Occipital lobe (tissue), 2 donors: ENCODE measurements around the gene PRR30. TPM values are rescaled to one million over a fixed set of nuclear protein-coding genes. Genes with fewer than 3 reads are reported as not detected.

ENCODE experiments used
- DNase-seq: peaks from one replicate; lab custom pipeline; 2025; lab: John Stamatoyannopoulos, UW
- total RNA-seq: library from RNA; depleted of rRNA; stranded (reverse); fragments of >200 nt; gene quantifications from one replicate; pipeline ENCODE4 v1.2.3, GENCODE V29; 2014

The PRR30 gene
- total RNA-seq, 1 donor from 2014 or later: not detected

DNA sequence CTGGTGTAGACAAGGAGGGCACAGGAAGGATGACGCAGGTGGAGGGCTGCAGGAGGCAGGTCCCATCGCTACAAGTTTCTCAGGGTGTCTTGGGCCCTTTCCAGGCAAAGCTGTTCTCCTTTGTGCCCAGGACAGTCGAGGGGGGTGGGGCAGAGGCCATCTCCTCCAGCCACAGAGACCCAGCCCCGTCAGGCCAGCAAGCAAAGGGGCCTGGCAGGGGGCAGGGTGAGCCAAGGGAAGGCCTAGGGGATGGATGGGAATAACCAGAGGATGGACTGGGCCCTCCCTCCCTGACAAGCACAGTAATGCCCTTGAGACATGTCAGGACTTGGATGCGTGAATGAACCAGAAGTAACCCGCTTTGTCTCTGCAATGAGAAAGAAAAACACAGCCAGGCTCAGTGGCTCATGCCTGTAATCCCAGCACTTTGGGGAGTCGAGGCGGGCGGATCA, 15.9 kb upstream of the PRR30 start:
- DNase-seq: no peak

GRCh38 chr2:27154488-27154887, 15.3 kb upstream of the PRR30 start:
- no peak for DNase-seq

GRCh38 chr2:27152796-27153464, 13.7 kb upstream of the PRR30 start:
- no peak for DNase-seq

DNA sequence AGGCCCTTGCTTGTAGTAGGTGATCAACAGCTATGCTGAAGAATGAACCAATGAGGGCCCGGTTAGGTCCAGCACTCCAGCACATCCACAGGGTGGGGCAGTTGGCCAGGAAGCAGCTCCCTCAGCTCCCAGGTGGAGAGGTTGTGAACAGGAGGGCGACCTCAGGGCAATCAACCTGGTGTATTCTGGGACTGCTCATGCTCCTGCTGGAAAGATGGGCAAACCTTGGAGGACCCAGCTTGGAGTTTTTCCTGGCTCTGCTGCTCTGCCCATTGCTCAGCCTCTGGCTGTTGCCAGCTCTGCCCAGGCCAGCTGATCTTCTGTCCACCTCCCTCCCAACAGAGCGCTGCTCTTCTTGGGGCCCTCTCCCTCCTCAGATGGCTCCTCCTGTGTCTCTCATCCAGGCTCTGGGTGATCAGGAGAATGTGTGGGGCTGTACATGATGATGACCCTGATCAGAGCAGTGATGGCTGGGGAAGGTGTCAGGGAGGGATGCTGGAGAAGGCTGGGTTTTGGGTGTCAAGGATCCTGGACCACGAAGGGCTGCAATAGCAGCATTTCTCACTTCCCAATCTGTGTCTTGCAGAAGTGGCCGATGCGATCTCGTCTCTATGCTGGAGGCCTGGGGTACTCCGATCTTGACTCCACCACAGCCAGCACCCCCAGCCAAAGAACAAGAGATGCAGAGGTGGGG, 13.0 kb upstream of the PRR30 start:
- DNase-seq: no peak

- no peak for DNase-seq
Observed at GRCh38 chr2:27150639-27151230, 11.5 kb upstream of the PRR30 start.

DNA sequence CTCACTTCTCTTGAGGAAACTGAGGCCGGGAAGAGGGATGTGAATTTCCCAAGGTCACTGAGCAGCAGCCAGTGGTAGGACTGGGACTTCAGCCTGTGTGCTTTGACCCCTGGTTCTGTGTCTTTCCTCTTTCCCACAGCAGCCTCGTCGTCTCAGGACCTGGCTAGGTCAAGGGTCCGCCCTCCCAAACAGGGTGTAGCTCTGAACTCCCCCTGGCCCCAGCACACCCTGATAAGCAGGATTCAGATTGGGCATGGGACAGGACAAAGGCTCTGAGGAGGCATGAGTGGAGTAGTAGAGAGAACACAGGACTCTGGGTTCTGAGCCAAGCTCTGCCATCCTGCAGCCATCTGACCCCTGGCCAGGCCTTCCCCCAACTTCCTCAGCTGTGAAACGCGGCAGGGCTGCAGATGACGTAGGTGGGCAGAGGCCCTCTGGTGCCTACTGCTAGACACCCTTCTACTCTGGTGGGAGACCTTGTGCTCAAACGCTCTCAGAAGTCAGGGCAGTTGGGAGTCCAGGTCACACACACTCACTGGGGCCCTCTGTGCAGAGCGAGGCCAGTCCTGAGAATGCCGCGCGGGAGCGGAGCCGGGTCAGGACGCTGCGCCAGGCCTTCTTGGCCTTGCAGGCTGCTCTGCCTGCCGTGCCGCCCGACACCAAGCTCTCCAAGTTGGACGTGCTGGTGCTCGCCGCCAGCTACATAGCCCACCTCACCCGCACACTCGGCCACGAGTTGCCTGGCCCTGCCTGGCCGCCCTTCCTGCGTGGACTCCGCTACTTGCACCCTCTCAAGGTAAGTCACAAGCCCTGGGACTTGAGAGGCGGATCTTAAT, 10.6 kb upstream of the PRR30 start:
- no peak for DNase-seq

GRCh38 chr2:27148801-27149439, 9.7 kb upstream of the PRR30 start, which contains the start of gene TCF23:
TCF23 (plus strand) TSS chr2:27149004; CDS start chr2:27149134, 130 bp downstream.
- DNase-seq: no peak

DNA sequence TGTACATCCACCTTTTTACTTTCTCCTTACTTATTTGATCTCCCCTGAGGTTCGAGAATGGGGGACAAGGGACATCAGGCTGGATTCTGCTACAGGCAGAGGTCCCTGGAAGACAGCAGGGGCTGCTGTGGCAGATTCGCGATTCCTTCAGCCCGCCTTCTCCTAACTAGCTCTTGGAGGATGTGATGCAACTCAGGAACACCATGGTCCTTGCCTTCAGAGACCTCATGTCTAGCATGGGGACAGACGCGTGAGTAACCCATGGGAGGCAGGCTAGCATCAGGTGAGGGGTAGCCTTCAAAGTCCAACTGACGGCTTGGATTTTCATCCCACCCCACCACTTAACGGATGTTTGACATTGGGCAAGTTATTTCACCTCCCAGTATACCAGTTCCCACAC, 8.7 kb upstream of the PRR30 start:
- no peak for DNase-seq

GRCh38 chr2:27145682-27146081, 6.5 kb upstream of the PRR30 start:
- no peak for DNase-seq

- DNase-seq: no peak
Observed at GRCh38 chr2:27143285-27143684, 4.1 kb upstream of the PRR30 start.

GRCh38 chr2:27138111-27138510, 1.1 kb downstream of the PRR30 start:
- no peak for DNase-seq

DNA sequence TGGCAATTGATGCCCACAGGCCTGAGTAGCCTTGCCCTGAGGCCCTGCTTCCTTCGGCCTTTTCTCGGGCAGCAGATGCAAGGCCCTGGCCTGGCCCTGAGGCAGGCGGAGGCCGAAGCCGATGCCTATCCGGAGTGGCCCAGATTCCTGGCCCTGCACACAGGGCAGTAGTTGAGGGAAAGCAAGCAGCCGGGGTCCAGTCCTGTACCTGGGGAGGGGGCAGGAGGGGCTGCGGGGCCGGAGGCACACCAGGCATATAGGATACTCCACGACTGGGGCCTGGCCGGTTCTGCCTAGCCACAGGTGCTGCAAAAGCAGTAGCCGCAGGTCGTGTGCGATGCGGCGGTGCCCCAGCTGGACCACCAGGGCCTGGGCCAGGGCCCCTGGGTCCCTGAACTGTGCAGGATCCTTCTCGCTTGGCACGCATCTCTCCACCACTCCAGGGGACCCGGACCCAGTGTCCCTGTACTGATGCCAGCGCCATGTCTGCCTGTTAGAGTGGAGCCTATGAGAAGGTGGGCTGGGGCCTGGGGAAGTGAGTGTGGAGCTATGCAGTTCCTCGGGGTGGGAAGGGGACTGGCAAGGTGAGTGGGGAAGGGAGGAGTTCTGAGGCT, 1.8 kb downstream of the PRR30 start:
- DNase-seq: no peak

- no peak for DNase-seq
Observed at GRCh38 chr2:27136751-27137150, 2.5 kb downstream of the PRR30 start.

GRCh38 chr2:27135478-27135955, 3.7 kb downstream of the PRR30 start:
- no peak for DNase-seq

- DNase-seq: no peak
Observed at GRCh38 chr2:27134781-27135477, 4.3 kb downstream of the PRR30 start.

DNA sequence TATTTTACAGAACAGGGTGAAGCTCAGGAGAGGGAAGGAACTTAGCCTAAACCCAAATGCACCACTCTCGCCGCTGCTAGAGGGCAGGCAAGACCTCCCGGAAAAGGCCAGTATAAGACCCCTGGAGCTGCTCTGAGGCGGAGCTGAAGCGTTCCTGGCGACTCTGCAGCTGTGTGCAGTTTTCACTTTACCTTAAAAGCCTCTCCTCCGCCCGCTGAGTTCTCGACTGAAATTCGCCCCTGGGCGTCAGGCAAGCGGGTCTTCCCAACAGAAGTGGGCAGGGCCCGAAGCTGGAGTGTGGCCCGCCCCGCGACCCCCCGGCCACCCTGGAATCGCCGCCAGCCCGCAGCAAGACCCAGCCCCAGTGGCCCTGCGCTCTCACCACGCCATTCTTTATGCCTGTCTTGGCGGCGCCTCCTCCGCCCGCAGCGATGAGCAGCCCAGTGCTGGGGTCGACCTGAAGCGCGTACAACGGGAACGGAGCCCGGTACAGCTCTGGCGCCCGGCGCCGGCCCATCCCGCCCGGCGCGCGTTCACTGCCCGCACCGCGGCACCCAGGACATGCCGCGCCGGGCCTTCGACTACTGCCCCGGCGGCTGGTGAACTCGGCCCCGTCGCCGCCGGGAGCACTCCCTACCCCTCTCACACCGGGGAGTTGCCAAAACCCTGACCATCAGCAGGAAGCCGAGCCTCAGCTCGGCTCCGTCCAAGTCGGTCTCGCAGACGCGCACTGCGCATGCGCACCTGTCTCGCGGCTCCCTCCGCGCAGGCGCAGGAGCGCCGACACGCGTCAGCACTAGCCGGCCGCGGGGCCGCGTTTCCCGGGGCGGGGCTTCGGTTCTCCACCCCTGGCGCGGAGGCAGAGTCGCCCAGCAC, 5.1 kb downstream of the PRR30 start, which contains the start of gene PREB:
Gene PREB, minus strand, starts transcription at position 732 of the 876 bp plus-strand sequence. Its CDS starts 215 bp downstream, at position 517.
- peak; percentile 93 for DNase-seq

DNA sequence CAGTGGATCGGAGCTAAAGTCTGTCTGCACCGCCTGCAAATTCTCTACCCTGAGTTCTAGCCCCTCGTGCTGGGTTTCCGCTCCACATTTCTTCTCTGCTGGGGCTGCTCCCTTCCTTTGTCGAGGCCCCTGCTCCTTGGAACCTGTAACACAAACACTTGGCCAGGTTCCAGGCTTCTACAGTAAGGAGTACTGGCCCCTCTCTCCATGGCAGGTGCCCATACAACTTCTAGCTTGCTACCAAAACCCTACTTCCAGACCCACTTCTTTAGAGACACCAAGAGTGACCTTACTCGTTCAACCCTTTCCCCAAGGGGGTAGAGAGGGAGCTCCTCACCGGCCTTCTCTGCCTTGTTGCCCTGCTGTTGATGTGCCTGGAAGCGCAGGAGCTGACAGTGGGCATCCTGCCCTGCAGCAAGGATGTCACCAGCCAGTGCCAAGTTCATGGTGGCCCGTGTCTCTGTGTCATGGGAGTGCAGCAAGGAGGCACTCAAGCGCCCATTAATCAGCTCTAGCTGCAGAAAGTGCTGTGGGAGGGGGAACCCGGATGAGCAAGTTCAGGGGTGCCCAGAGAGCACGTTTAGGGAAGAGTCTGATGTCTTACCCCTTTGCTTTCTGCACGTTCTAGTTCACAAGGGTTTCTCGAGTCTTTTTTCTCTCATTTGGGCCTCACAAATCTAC, 5.9 kb downstream of the PRR30 start:
- DNase-seq: no peak

- DNase-seq: no peak
Observed at GRCh38 chr2:27131429-27131828, 7.8 kb downstream of the PRR30 start.
